Measurements from ENCODE around the gene RFTN1.
A peak's percentile ranks its signal among the peaks of the same experiment; 100 is the strongest.
"Not testable (repeated sequence)": the region's sequence is repeated elsewhere in the genome, so short reads cannot be mapped to it uniquely, and the experiment has no call there.

Gene RFTN1

GRCh38 chr3:16318176-16318575 lies 195.3 kb downstream of the RFTN1 start:
- H3K4me3 Mint-ChIP-seq, result no peak overlapping the region
- DNase-seq (ENCODE audit: low spot score in 2 of 2) (no peak), ATAC-seq (replicated peaks; ENCODE audit: extremely low read depth, poor library complexity, severe bottlenecking) (no peak)
- H3K27ac Mint-ChIP-seq (ENCODE audit: low read depth), result no peak overlapping the region
- peaks cover 61% of the 10 kb centered on the region for H3K4me1 Mint-ChIP-seq
- peaks cover 56% of the 10 kb centered on the region for H3K36me3 Mint-ChIP-seq (ENCODE audit: insufficient read depth)
- H3K27me3 Mint-ChIP-seq, result no peaks in the 10 kb centered on the region
- no peaks in the 10 kb centered on the region for H3K9me3 Mint-ChIP-seq

GRCh38 chr3:16317561-16317945 lies 195.9 kb downstream of the RFTN1 start:
- Mint-ChIP-seq H3K36me3 (ENCODE audit: insufficient read depth) (peaks cover 52% of the 10 kb centered on the region), H3K27ac (ENCODE audit: low read depth) (peak overlapping the region; percentile 80), H3K27me3 (no peaks in the 10 kb centered on the region), H3K4me3 (no peak overlapping the region), H3K9me3 (no peaks in the 10 kb centered on the region), H3K4me1 (peaks cover 65% of the 10 kb centered on the region)
- ATAC-seq (replicated peaks; ENCODE audit: extremely low read depth, poor library complexity, severe bottlenecking) (no peak), DNase-seq (ENCODE audit: low spot score in 2 of 2) (no peak)

DNA sequence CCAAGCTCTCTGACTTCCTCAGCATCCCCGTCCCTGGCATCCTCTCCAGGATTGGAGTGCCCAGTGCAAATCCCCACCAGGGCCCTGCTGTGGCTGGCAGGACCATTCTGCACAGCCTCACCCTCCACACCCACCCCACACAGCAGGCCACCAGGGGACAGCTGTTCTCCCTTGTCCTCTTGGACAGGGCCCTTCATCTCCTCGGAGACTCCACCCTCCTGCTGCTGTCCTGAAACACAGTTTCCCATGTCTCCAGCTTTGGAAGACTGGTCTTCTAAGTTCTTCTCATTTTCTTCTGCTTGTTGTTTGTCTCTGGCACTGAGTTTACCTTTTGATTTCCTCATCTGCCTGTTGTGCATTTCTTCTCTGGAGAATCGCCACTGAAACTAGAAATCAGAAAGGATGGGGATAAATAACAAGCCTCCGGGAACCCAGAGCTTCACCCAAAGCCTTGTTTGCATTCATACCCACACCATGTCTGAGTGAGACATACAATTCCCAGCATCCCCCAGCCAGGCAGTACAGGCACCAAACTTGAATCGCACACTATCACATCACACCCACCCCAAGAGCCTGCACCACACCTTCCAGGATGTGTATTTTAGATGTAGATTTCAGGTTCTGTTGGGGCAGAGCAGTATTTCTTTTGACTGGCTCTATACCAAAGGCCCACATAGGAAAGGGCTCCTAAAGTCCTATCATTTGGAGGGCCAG lies 196.5 kb downstream of the RFTN1 start:
- Mint-ChIP-seq H3K27me3 (no peaks in the 10 kb centered on the region), H3K4me1 (peaks cover 70% of the 10 kb centered on the region), H3K4me3 (peak overlapping the region; percentile 51), H3K36me3 (ENCODE audit: insufficient read depth) (peaks cover 51% of the 10 kb centered on the region), H3K9me3 (no peaks in the 10 kb centered on the region), H3K27ac (ENCODE audit: low read depth) (peak overlapping the region; percentile 80)
- ATAC-seq (replicated peaks; ENCODE audit: extremely low read depth, poor library complexity, severe bottlenecking), result no peak
- peak in 1 of 2 donors; percentile 4 for DNase-seq (ENCODE audit: low spot score in 2 of 2)

GRCh38 chr3:16316396-16316795 lies 197.1 kb downstream of the RFTN1 start:
- Mint-ChIP-seq H3K36me3 (ENCODE audit: insufficient read depth) (peaks cover 56% of the 10 kb centered on the region), H3K27me3 (no peaks in the 10 kb centered on the region), H3K9me3 (no peaks in the 10 kb centered on the region), H3K4me1 (peaks cover 76% of the 10 kb centered on the region), H3K27ac (ENCODE audit: low read depth) (peak overlapping the region; percentile 80), H3K4me3 (peak overlapping the region; percentile 29)
- ATAC-seq (replicated peaks; ENCODE audit: extremely low read depth, poor library complexity, severe bottlenecking) (no peak), DNase-seq (ENCODE audit: low spot score in 2 of 2) (no peak)

GRCh38 chr3:16315623-16316022 lies 197.9 kb downstream of the RFTN1 start:
- Mint-ChIP-seq H3K36me3 (ENCODE audit: insufficient read depth) (peaks cover 52% of the 10 kb centered on the region), H3K27ac (ENCODE audit: low read depth) (peak overlapping the region; percentile 80), H3K4me3 (peak overlapping the region; percentile 29), H3K4me1 (peaks cover 70% of the 10 kb centered on the region), H3K9me3 (no peaks in the 10 kb centered on the region), H3K27me3 (no peaks in the 10 kb centered on the region)
- no peak for ATAC-seq (replicated peaks; ENCODE audit: extremely low read depth, poor library complexity, severe bottlenecking)
- DNase-seq (ENCODE audit: low spot score in 2 of 2), result no peak

DNA sequence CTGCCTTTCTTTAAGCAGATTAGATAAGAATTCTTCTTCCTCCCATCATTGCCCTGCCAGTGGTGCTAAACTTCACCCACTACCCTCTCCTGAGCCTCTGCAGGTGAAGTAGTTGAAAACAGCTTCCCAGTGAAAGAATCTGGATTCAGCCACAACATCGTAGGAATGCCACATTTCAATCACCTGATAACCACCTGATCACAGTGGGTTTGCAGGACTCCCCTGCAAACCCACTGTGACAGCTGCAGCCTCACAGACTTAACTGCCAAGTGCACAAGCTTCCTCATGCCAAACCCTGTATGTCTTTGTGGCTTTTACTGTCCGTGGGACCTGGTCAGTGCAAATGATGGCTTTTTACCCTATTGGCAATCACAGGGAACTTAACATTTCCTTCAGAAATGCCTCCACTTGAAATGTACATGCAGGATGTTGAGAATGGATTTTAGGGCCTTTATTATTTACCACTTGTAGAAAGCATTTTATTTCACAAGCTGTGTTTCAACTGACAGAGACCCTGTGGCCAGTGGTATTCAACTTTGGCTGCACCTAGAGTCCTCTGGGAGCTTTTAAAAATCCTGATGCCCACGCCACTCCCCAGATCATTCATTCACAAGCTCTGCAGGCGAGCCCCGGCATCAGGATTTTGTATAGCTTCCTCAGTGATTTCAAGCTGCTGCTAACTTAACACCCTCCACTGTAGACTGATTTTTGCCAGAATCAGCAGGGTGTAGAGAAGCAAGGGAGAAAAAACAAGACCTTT lies 199.4 kb downstream of the RFTN1 start:
- H3K4me1 Mint-ChIP-seq, result peaks cover 69% of the 10 kb centered on the region
- no peaks in the 10 kb centered on the region for H3K9me3 Mint-ChIP-seq
- no peaks in the 10 kb centered on the region for H3K27me3 Mint-ChIP-seq
- ATAC-seq (replicated peaks; ENCODE audit: extremely low read depth, poor library complexity, severe bottlenecking) (no peak), DNase-seq (ENCODE audit: low spot score in 2 of 2) (no peak)
- no peak overlapping the region for H3K4me3 Mint-ChIP-seq
- H3K27ac Mint-ChIP-seq (ENCODE audit: low read depth), result peak overlapping the region; percentile 92
- peaks cover 49% of the 10 kb centered on the region for H3K36me3 Mint-ChIP-seq (ENCODE audit: insufficient read depth)

- peaks cover 73% of the 10 kb centered on the region for H3K4me1 Mint-ChIP-seq
- H3K27ac Mint-ChIP-seq (ENCODE audit: low read depth), result peak overlapping the region; percentile 92
- DNase-seq (ENCODE audit: low spot score in 2 of 2), result peak; percentile 29 to 55
- no peaks in the 10 kb centered on the region for H3K27me3 Mint-ChIP-seq
- peak; percentile 75 for ATAC-seq (replicated peaks; ENCODE audit: extremely low read depth, poor library complexity, severe bottlenecking)
- peak overlapping the region; percentile 74 for H3K4me3 Mint-ChIP-seq
- H3K9me3 Mint-ChIP-seq, result no peaks in the 10 kb centered on the region
- peaks cover 41% of the 10 kb centered on the region for H3K36me3 Mint-ChIP-seq (ENCODE audit: insufficient read depth)
Observed at GRCh38 chr3:16311960-16312451, 201.5 kb downstream of the RFTN1 start.

DNA sequence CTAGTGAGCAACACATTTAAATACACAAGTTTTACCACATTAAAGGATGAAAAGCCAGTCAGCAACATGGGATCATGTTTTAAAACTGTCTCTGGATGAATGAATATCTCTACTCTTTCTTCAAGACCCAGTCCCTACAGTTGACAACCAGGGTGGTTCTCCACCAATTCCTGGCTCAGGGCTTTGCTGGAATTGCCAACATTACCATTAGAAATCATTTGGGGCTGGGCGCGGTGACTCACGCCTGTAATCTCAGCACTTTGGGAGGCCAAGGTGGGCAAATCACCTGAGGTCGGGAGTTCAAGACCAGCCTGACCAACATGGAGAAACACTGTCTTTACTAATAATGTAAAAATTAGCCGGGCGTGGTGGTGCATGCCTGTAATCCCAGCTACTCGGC lies 203.0 kb downstream of the RFTN1 start:
- not testable (repeated sequence) for H3K27me3 Mint-ChIP-seq; ATAC-seq (replicated peaks; ENCODE audit: extremely low read depth, poor library complexity, severe bottlenecking); H3K9me3 Mint-ChIP-seq; DNase-seq (ENCODE audit: low spot score in 2 of 2); H3K4me3 Mint-ChIP-seq
- Mint-ChIP-seq H3K36me3 (ENCODE audit: insufficient read depth) (peaks cover 42% of the 10 kb centered on the region), H3K27ac (ENCODE audit: low read depth) (peak overlapping the region; percentile 92), H3K4me1 (peaks cover 73% of the 10 kb centered on the region)

DNA sequence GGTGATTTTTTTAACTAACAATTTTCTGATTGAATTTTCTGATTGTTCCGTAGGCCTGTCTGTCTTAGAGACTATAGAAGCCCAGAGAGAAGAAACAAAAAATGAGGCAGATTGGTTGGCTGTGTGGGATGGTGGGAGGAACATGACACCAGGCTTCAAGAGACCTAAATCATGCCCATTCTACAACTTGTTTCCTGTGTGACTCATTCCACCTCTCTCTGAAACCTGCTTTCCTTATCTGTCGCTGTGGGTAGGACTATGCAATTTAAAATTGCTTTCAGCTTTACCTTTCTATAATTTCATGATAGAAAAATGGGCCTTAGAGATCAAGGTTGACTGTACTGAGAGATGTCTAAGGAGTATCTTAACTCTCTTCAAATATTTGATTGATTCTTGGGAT lies 203.9 kb downstream of the RFTN1 start:
- DNase-seq (ENCODE audit: low spot score in 2 of 2), result peak in 1 of 2 donors; percentile 37
- H3K27me3 Mint-ChIP-seq, result no peaks in the 10 kb centered on the region
- H3K36me3 Mint-ChIP-seq (ENCODE audit: insufficient read depth), result peaks cover 45% of the 10 kb centered on the region
- no peaks in the 10 kb centered on the region for H3K9me3 Mint-ChIP-seq
- ATAC-seq (replicated peaks; ENCODE audit: extremely low read depth, poor library complexity, severe bottlenecking), result peak; percentile 81
- H3K27ac Mint-ChIP-seq (ENCODE audit: low read depth), result peak overlapping the region; percentile 92
- peak overlapping the region; percentile 69 for H3K4me3 Mint-ChIP-seq
- H3K4me1 Mint-ChIP-seq, result peaks cover 82% of the 10 kb centered on the region

DNA sequence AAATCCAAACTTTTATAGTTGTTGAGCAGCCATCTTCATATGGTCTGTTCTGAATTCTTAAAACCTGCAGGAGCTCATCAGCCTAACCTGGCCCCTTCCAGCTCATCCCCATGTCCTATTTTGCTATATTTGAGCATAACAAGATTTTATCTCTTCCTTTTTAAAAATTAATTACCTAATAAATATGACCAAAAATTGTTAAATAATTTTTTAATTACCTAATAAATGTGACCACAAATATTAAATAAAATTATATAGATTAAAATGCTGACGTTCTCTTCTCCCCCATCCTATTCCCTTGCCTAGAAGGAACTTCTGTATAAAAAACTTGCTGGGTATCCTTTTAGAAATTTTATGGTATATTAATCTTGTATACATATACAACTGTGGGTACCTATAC lies 204.8 kb downstream of the RFTN1 start:
- peak overlapping the region; percentile 92 for H3K27ac Mint-ChIP-seq (ENCODE audit: low read depth)
- H3K4me1 Mint-ChIP-seq, result peaks cover 86% of the 10 kb centered on the region
- no peaks in the 10 kb centered on the region for H3K27me3 Mint-ChIP-seq
- DNase-seq (ENCODE audit: low spot score in 2 of 2) (no peak), ATAC-seq (replicated peaks; ENCODE audit: extremely low read depth, poor library complexity, severe bottlenecking) (no peak)
- H3K9me3 Mint-ChIP-seq, result no peaks in the 10 kb centered on the region
- H3K4me3 Mint-ChIP-seq, result no peak overlapping the region
- H3K36me3 Mint-ChIP-seq (ENCODE audit: insufficient read depth), result peaks cover 47% of the 10 kb centered on the region

DNA sequence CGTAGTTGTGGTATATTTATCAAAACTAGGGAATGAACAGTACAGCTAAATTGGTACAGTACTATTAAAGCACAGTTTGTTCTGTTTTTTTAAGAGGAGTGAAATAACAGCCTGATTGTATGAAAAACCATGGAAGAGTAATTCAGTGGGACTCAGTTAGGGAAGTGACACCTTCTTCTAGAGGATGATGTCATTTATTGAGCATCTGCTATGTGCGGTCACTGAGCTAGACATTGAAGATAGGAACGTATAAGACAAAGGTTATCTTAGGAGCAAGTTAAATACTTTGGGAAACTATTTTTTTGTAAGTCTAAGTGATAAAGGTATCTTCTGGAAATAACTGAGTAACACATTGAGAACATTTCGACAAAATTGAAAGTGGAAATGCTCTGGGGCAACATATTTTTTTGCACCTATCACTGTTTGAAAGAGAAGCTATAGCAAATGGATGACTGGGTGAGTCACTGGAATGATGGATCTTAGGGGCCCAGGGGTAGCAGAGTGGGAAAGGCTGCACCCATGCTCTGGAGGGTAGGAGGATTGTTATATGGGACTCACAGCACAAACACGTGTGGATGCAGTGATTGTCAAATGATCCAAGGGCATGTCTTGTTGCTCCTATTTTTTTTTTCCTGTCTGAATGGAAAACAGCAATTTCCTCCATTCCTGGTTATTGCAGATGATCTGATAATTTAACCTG lies 205.5 kb downstream of the RFTN1 start:
- H3K4me3 Mint-ChIP-seq, result peak overlapping the region; percentile 38
- H3K27ac Mint-ChIP-seq (ENCODE audit: low read depth), result no peak overlapping the region
- ATAC-seq (replicated peaks; ENCODE audit: extremely low read depth, poor library complexity, severe bottlenecking), result no peak
- peaks cover 84% of the 10 kb centered on the region for H3K4me1 Mint-ChIP-seq
- peaks cover 51% of the 10 kb centered on the region for H3K36me3 Mint-ChIP-seq (ENCODE audit: insufficient read depth)
- H3K27me3 Mint-ChIP-seq, result no peaks in the 10 kb centered on the region
- no peak for DNase-seq (ENCODE audit: low spot score in 2 of 2)
- no peaks in the 10 kb centered on the region for H3K9me3 Mint-ChIP-seq

- Mint-ChIP-seq H3K4me3 (peak overlapping the region; percentile 75), H3K27me3 (no peaks in the 10 kb centered on the region), H3K36me3 (ENCODE audit: insufficient read depth) (peaks cover 55% of the 10 kb centered on the region), H3K27ac (ENCODE audit: low read depth) (peak overlapping the region; percentile 54), H3K4me1 (peaks cover 98% of the 10 kb centered on the region), H3K9me3 (no peaks in the 10 kb centered on the region)
- DNase-seq (ENCODE audit: low spot score in 2 of 2) (no peak), ATAC-seq (replicated peaks; ENCODE audit: extremely low read depth, poor library complexity, severe bottlenecking) (peak; percentile 34)
Observed at GRCh38 chr3:16305111-16305541, 208.4 kb downstream of the RFTN1 start.
